Measurements from ENCODE around the gene TBC1D4. TPM values are rescaled to one million over a fixed set of nuclear protein-coding genes. Genes with fewer than 3 reads are reported as not detected.
"Not testable (repeated sequence)": the region's sequence is repeated elsewhere in the genome, so short reads cannot be mapped to it uniquely, and the experiment has no call there.

Gene TBC1D4
- total and polyA plus RNA-seq, 2 donors (not counting 1 experiment from before 2014, with no cell fraction given) = 10.3 to 15.4 TPM

GRCh38 chr13:75308222-75308621 lies 173.7 kb downstream of the TBC1D4 start:
- Histone ChIP-seq H3K4me1 (ENCODE audit: control insufficient read depth, extremely low read depth, insufficient read depth, low read length) (no peaks in the 10 kb centered on the region), H3K4me3 (replicated peaks in 1 of 4; ENCODE audit: control extremely low read depth in 1 of 4, insufficient read depth in 1 of 4, low read depth in 3 of 4, low read length in 4 of 4) (no peak overlapping the region), H3K4me2 (ENCODE audit: extremely low read depth, insufficient read depth, low read length) (no peak overlapping the region), H3K27me3 (ENCODE audit: control insufficient read depth, insufficient read depth, low read length) (no peaks in the 10 kb centered on the region), H3K27ac (ENCODE audit: insufficient read depth, low read length) (no peak overlapping the region), H3K9me3 (ENCODE audit: control insufficient read depth, insufficient read depth, low read depth, low read length) (no peaks in the 10 kb centered on the region), H3K9ac (ENCODE audit: insufficient read depth, low read length) (no peak overlapping the region), H2AFZ (ENCODE audit: low read length) (no peak overlapping the region), H3K79me2 (ENCODE audit: control insufficient read depth, insufficient read depth, low read length) (no peaks in the 10 kb centered on the region), H3K36me3 (ENCODE audit: control insufficient read depth, insufficient read depth, low read length) (no peaks in the 10 kb centered on the region), H4K20me1 (ENCODE audit: control insufficient read depth, extremely low read depth, insufficient read depth, low read length) (no peaks in the 10 kb centered on the region)
- DNase-seq (ENCODE audit: low read depth in 2 of 2) = peak in 1 of 2 donors; percentile 2
- TF ChIP-seq EZH2 (IDR thresholded peaks at IDR 0.05; ENCODE audit: low read length, missing control alignments) = no peak
- TF ChIP-seq, protein P1, sequence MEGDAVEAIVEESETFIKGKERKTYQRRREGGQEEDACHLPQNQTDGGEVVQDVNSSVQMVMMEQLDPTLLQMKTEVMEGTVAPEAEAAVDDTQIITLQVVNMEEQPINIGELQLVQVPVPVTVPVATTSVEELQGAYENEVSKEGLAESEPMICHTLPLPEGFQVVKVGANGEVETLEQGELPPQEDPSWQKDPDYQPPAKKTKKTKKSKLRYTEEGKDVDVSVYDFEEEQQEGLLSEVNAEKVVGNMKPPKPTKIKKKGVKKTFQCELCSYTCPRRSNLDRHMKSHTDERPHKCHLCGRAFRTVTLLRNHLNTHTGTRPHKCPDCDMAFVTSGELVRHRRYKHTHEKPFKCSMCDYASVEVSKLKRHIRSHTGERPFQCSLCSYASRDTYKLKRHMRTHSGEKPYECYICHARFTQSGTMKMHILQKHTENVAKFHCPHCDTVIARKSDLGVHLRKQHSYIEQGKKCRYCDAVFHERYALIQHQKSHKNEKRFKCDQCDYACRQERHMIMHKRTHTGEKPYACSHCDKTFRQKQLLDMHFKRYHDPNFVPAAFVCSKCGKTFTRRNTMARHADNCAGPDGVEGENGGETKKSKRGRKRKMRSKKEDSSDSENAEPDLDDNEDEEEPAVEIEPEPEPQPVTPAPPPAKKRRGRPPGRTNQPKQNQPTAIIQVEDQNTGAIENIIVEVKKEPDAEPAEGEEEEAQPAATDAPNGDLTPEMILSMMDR (conservative IDR thresholded peaks at IDR 0.05 in 1 of 2, IDR thresholded peaks at IDR 0.05 in 1 of 2; ENCODE audit: low read depth in 1 of 2, low read length in 2 of 2) = no peak

- peak in 1 of 2 donors; percentile 19 for DNase-seq (ENCODE audit: low read depth in 2 of 2)
Measured at GRCh38 chr13:75307370-75307949, 174.5 kb downstream of the TBC1D4 start.

GRCh38 chr13:75306967-75307366 lies 175.0 kb downstream of the TBC1D4 start:
- H3K36me3 ChIP-seq (ENCODE audit: control insufficient read depth, insufficient read depth, low read length); H3K9me3 ChIP-seq (ENCODE audit: control insufficient read depth, insufficient read depth, low read depth, low read length); H3K4me1 ChIP-seq (ENCODE audit: control insufficient read depth, extremely low read depth, insufficient read depth, low read length); H3K4me3 ChIP-seq (replicated peaks in 1 of 4; ENCODE audit: control extremely low read depth in 1 of 4, insufficient read depth in 1 of 4, low read depth in 3 of 4, low read length in 4 of 4); H3K27me3 ChIP-seq (ENCODE audit: control insufficient read depth, insufficient read depth, low read length); H3K79me2 ChIP-seq (ENCODE audit: control insufficient read depth, insufficient read depth, low read length); DNase-seq (ENCODE audit: low read depth in 2 of 2); H3K9ac ChIP-seq (ENCODE audit: insufficient read depth, low read length); H3K27ac ChIP-seq (ENCODE audit: insufficient read depth, low read length); H4K20me1 ChIP-seq (ENCODE audit: control insufficient read depth, extremely low read depth, insufficient read depth, low read length); H2AFZ ChIP-seq (ENCODE audit: low read length); H3K4me2 ChIP-seq (ENCODE audit: extremely low read depth, insufficient read depth, low read length): not testable (repeated sequence)

More at GRCh38 chr13:75307370-75307949, 174.5 kb downstream of the TBC1D4 start:
- TF ChIP-seq EZH2 (IDR thresholded peaks at IDR 0.05; ENCODE audit: low read length, missing control alignments) = no peak
- TF ChIP-seq, protein P1 (conservative IDR thresholded peaks at IDR 0.05 in 1 of 2, IDR thresholded peaks at IDR 0.05 in 1 of 2; ENCODE audit: low read depth in 1 of 2, low read length in 2 of 2) = no peak
- Histone ChIP-seq H4K20me1 (ENCODE audit: control insufficient read depth, extremely low read depth, insufficient read depth, low read length) (no peaks in the 10 kb centered on the region), H2AFZ (ENCODE audit: low read length) (no peak overlapping the region), H3K4me1 (ENCODE audit: control insufficient read depth, extremely low read depth, insufficient read depth, low read length) (no peaks in the 10 kb centered on the region), H3K4me2 (ENCODE audit: extremely low read depth, insufficient read depth, low read length) (no peak overlapping the region), H3K27ac (ENCODE audit: insufficient read depth, low read length) (no peak overlapping the region), H3K4me3 (replicated peaks in 1 of 4; ENCODE audit: control extremely low read depth in 1 of 4, insufficient read depth in 1 of 4, low read depth in 3 of 4, low read length in 4 of 4) (no peak overlapping the region), H3K79me2 (ENCODE audit: control insufficient read depth, insufficient read depth, low read length) (no peaks in the 10 kb centered on the region), H3K27me3 (ENCODE audit: control insufficient read depth, insufficient read depth, low read length) (no peaks in the 10 kb centered on the region), H3K9ac (ENCODE audit: insufficient read depth, low read length) (no peak overlapping the region), H3K9me3 (ENCODE audit: control insufficient read depth, insufficient read depth, low read depth, low read length) (no peaks in the 10 kb centered on the region), H3K36me3 (ENCODE audit: control insufficient read depth, insufficient read depth, low read length) (no peaks in the 10 kb centered on the region)

All from fibroblast of lung (primary cell).